GM18502 (cell line): Measurements from ENCODE around the gene SLX9.
"Not testable (repeated sequence)": the region's sequence is repeated elsewhere in the genome, so short reads cannot be mapped to it uniquely, and the experiment has no call there.

Experiments used
- ATAC-seq: cut with Tn5 transposase; IDR thresholded peaks from one replicate; pipeline ENCODE4 v1.9.1; 2021; ENCODE audit warnings: mild to moderate bottlenecking; ENCODE audit not compliant: unreplicated experiment, poor library complexity

Gene SLX9

DNA sequence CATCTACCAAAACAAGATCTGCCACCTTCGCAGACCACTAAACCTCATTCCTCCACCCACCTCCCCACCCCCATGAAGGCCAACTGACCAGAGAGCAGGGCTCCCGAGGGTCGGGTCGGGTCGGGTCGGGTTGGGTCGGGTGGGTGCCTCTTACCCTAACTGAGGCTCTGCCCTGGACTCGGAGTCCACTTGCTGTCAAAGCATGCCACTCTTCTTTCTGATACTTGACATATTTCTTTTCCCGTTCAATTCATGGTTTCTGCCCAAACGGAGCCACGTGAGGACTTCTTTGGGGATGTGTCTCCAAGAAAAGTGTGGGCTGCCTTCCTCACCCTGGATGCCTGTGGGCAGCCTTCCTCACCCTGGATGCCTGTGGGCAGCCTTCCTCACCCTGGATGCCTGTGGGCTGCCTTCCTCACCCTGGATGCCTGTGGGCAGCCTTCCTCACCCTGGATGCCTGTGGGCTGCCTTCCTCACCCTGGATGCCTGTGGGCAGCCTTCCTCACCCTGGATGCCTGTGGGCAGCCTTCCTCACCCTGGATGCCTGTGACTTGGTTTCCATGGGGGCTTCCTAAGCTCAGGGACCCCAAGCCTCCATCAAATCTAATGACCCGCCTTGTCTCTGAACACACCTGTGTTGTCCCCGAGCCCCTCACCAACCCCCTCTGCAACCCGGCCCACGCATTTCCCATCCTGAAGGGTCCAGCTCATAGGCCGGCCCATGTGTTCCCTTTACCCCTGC lies 11.2 kb upstream of the SLX9 start:
- ATAC-seq, result not testable (repeated sequence)

DNA sequence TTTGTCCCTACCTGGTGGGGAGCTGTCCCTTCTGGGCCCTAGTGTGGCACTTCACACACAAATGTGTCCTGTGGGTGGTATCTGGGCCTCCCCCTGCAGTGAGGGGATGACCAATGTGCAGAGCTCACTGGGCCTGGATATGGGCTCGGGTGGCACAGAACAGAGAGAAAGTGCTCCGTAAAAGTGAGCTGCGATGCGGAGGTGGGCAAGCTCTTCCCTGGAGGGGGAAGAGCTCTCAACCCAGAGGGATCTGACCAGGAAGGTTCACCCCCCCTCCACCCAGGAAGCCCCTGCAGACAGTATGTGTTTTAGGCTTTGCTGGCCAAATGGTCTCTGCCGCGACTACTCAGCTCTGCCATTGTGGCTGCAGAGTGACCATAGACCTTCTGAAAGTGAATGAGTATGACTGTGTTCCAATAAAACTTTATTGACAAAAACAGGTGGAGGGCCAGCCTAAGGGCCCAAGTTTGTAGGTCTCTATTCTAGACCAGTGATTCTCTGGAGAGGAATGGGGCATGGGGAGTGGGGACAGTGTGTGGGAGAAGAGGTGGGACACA lies 10.5 kb upstream of the SLX9 start:
- no peak for ATAC-seq

DNA sequence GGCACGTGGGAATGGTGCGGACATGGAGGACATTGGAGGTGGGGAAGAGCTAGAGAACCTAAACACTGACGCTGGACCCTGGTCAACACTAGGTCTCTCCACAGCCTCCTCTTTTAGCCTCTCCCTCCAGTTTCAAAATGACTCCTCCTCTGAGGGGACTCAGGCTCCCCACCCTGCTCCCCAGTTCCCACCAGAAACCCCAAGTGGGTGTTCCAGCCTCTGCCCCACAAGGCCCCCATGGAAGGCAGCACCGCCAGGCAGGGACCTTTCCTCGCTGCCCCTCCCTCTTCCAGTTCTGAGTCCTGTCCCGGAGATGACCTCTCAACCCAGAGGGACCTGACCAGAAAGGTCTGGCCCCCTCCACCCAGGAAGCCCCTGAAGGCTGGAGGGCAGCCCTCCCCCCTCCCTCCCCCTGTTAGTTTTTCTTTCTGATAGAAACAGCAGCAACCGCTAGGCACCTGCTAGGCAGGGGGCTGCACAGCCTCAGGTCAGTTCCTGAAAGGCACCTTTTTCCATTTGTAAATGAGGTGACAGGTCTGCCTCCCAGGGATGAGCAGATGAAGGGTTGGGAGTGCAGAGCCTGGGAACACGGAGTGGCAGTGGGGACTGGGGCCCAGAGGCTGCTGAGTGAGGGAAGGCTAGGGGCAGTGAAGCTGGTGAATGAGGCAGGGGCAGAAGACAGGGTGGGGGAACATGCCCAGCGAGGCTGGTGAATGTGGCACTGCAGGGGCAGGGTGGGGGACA lies 9.9 kb upstream of the SLX9 start:
- no peak for ATAC-seq

DNA sequence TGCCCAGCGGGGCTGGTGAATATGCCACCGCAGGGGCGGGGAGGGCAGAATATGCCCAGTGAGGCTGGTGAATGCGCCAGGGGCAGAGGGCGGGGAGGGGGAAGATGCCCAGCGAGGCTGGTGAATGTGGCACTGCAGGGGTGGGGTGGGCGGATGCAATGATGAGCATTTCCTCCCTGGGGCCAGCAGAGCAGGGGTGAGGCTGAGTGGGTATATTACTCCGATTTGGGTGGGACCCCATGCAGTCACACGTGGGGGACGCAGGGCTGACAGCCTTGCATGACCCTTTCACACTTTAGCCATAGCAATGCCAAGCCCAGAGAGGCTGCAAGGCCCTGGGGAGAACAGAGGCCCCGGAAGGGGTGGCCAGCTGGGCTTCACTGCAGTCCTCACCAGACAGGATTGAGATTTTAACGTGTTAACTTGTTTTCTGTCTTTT lies 9.3 kb upstream of the SLX9 start:
- no peak for ATAC-seq

DNA sequence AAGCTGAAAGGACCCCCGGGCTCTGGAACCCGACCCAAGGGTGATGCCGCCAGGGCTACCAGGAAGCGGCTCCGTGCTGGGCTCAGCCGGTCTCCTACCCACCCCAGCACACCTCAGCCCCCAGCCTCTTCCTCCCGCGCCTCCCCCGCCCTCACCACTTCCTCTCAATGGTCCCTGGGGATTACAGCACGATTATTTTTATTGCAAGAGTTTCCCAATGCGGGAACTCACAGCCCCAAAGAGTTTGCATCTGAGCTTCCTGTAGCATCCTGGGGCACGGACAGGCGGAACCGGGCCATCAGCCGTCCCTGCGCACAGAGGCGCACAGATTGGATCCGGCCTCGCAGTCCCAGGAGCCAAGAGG lies 8.7 kb upstream of the SLX9 start:
- ATAC-seq, result no peak

DNA sequence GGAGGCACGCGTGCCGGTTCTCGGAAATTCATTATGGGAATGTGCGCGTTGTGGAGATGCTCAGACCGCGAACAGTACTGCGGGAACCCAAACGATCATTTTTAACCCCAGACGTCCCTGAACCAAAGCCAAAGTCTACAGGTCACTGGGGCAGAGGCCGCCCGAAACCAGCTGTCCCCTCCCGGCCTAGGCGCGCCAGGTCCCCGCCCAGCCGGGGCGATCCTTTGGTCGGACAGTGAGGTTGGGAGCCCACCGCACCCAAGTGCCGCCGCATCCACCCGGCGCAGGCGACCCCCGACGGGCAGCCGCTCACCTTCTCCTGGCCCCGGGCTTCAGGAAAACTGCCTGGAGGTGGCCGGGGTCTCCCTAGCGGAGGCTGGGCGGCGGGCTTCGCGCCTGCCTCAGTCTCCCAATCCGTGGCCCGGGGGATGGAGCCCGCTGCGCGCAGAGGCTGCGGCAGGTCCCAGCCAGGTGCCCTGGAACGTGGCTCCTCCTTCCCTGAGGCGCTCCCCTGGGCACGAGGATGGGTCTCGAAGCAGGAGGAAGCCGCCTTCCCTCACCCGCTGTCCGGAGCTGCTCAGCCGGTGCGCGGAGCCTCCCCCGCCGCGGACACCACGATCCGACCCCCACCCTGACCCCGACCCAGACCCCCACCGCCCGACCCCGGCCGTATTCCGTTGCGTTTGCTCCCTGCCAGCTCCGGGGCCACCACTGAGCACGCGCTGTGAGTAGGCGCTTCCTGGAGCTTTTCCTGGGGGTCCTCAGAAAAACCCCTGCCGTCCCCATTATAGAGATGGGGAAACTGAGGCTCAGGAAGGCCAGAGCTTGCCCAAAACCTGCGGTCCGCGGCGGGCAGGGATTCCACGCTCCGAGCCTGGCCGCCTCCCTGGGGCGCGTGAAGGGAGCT lies 8.1 kb upstream of the SLX9 start:
- no peak for ATAC-seq

DNA sequence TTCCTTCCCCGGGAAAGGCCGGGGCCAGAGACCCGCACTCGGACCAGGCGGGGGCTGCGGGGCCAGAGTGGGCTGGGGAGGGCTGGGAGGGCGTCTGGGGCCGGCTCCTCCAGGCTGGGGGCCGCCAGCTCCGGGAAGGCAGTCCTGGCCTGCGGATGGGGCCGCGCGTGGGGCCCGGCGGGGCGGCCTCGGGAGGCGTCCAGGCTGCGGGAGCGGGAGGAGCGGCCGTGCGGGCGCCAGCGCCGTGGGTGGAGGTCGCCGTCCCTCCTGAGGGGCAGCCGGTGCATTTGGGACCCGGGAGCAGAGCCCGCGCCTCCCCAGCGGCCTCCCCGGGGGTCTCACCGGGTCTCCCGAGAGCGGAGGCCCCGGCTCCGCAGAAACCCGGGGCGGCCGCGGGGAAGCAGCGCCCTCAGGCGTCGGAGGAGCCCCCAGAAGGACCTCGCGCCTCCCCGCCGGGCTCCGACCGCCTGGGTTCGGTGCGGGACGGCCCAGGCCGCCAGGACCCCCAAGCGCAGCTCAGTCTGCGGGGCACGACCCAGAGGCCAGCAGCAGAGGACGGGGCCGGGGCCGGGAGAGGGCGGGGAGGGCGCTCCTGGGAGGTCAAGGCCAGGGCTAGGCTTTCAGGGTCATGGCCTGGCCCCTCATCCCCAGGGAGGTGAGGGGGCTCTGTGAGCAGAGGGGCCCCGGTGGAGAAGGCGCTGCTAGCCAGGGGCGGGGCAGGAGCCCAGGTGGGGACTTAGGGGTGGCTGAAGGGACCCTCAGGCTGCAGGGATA lies 7.2 kb upstream of the SLX9 start:
- no peak for ATAC-seq

DNA sequence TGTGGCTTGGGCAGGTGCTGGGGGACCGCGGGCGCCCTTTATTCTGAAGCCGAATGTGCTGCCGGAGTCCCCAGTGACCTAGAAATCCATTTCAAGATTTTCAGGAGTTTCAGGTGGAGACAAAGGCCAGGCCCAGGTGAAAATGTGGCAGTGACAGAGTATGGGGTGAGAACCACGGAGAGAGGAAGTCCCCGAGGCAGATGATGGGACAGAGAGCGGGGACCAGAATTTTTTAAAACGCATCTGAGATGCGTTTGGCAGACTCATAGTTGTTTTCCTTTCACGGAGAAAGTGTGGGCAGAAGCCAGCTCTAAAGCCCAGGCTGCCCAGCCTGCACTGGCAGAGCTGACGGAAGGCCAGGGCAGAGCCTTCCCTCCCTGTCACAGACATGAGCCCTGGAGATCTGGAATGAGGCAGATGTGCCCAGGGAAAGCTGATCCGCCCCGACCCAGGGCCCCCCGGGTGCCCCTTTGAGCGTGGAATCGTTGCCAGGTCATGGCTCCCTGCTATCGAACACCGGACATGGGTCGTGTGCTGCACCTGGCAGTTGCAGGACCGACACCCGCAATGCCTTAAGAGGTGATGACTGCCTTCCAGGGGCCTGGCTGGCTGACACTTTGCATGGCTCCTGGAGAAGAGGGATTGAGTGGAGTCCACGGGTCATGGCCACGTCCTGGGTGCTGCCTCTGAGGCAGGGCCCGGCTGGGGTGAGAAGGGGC lies 6.5 kb upstream of the SLX9 start:
- no peak for ATAC-seq

DNA sequence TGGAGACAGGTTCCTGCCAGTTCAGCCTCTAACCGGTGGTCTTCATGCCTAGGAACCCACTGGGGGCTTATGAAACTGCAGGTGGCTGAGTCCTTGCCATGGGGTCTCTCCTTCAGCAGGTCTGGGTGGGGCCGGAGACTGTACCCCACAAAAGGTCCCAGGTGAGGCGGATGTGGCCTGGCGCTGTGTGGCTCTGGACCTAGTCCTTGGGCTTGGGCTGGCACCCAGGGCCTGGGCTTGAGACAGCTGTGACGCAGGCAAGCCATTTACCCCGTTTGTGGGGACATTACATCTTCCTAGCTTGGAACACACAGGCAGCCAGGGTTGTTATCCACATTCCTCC lies 5.9 kb upstream of the SLX9 start:
- no peak for ATAC-seq

DNA sequence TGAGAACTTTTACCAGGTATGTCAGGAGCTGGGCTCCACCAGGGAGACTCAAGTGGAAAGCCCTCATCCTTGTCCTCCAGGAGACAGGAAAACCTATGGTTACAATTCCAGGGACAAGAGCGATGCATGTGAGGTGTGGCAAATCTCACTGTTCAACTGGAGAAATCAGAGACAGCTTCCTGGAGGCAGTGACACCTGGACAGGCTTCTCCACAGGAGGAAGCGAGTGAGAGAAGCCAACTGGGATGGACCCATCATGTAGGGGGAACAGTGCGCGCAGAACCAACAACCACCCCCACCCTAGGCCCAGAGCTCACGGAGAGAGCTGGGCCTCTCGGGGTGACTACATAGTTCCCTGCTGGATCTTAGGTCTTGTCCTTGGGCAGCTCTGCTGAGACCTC lies 5.6 kb upstream of the SLX9 start:
- no peak for ATAC-seq

DNA sequence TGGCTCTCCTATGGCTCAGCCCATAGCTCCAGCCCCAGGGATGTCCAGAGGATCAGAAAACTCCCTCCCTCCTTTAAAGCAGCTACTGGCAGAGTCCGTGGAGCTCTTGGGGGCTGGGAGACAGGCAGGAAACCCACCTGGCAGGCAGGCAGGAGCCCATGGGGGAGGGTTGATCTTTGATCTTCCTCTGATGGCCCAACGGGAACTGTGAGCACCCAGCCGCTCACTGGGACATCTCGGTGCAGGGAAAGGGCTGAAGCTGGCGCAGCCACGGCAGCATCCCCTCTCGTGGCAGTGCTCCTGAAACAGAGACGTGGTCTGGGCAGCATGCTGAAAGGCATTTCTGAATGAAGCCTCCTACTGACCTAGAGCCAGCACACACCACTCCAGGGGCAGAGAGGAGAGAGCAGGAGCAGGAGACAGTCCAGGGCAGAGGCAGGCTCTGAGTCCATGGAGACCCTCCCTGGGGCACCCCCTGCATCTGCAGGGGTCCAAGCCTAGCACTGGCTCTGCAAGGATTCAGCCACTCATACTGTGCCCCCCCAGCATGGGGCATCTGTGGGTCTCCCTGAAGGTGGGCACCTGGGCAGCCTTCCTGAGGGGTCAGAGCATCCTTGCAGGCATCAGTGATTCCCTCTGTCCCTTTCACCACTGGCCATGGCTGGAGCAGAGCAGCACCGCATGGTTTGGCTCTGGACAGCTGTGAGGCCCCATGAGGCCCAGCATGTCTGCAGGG lies 4.9 kb upstream of the SLX9 start:
- ATAC-seq, result no peak

DNA sequence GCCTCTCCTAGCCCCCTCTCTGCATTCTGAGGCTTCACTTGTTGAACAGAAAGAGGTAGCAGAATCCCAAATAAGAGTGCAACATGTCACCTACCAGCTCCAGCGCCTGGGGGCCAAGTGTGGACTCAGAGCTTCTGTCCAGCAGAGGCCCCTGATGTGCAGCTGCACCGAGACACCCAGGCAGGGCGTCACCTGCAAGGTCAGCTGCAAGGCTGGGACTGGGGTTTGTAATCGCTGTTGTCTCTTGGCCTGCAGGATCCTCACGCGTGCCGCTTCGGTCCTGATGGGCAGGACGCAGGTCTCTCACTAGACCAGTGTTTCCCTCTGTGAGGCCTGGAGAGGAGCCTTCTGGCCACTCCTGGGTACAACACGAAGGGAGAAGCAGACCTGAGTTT lies 4.3 kb upstream of the SLX9 start:
- ATAC-seq, result no peak

DNA sequence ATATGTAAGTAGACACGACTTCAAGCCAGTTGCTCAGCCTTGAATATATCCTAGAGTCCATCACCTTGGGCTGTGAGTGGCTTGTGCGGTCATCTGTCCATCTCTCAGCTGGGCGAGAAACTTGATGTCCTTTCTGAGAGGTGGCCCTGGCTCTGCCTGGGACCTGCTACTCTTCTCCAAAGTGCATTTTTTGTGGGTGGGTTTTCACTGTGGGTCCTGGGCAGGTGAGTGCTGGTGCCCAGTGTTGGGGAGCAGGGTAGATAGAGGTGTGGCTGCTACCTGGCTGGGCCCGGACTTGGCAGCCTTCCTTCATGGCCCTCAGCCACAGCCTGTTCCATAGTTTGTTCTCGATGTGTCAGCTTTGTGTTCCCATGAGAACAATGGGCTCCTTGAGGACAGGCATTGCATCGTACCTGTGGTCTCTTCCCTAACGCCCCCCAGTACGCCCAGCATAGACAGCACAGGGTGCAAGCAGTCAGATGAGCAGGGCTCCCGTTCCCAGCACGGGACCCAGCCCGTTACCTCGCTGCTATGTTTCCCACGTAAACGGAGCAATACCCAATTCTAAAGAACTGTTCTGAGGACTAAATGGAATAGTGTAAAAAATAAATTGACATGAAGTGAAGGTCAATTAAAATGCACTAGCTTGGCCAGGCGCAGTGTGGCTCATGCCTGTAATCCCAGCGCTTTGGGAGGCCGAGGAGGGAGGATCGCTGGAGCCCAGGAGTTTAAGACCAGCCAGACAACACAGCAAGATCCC lies 877 bp upstream of the SLX9 start:
- ATAC-seq, result no peak

DNA sequence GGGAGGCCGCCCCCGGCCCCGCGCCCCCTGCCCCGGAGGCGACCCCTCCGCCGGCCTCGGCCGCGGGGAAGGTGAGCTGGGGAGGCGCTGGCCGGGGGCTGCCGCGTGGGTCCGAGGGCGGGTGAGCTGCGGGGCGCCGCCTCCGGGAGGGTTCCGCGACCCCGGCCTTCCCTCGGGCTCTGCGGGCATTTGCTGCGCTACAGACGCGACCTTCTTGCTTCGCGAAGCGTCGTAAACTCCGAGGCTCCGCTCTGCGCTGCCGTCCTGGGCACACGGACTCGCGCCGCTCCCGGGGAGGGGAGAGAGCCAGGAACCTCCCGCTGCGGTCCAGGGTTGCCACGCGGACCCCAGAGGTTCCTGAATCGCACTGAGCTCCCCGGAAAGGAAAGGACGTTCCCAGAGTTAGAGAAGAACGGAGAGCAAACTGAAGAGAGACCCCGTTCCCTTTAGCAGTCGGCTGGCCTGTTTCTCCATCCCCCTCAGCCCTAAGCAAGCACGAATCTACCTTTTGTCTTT lies 345 bp downstream of the SLX9 start:
- ATAC-seq, result peak; percentile 40

DNA sequence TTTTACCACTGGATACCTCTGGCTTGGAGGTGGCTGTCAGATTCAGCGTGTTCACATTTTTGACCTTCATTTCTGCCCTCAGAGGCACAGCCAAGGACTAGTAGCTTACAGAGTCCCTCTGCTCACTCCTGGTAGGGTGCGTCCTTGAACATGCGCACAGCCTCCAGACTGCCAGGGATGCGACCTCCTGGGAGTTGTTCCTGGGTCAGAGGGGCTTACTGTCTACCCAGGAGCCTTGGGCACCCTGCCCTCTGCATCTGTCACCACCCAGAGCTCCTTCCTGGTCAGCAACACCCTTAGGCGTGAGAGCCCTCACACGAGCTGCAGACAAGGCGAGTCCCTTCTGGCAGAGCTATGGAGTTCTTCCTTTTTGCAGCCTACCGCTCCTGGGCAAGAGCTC lies 1.7 kb downstream of the SLX9 start:
- no peak for ATAC-seq

DNA sequence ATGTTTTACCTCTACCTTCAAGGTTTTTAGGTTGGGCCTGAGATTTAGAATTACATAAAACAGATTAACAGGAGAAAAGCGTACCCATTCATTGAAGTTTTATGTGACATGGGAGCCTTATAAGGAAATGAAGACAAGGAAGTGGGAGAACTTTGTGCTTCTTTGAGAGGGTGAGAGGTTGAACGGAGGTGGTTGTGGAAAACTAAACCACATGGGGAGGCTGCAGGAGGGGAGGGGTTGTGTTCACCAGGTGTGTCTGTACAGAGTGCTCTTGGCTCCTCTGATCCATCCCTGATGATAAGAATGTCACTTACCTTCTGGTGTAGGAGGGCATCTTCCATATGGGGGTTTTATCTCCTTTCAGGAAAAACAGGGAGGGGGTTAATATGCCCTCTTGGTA lies 2.7 kb downstream of the SLX9 start:
- ATAC-seq, result no peak

DNA sequence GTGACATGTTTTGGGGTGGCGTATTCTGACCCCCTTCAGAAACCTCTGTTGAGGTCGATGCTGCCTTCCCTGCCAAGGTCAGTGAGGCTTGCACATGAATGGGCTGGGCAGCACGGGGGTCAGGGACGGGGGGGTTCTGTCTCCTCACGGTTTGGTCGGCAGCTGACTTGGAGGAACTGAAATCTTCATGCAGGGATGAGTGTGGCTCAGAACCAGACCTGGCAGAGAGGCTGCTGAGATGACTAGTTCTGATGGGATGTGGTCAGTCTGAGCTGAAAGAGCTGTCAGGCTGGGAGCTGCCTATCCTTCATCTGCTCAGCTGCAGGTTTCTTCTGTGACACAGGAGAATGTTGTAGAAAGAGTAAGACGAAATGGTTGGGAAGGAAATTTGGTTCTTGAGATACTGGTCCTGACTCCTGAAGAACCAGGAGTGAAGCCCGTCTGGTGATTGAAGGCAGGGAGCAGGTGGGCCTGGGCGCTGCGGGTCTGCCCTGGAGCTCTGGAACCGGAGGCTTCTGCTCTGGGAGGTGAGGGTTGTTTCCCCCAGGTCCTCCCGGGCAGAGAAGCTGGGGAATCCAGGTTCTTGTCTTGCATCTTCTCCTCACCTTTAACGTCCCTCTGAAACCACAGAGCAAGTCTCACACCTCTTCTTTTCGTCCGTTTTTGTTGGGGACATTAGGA lies 3.3 kb downstream of the SLX9 start:
- ATAC-seq, result no peak
